GM06990 (cell line): Measurements from ENCODE around the gene CFL1.
A peak's percentile ranks its signal among the peaks of the same experiment; 100 is the strongest.

ENCODE experiments used
- DNase-seq: peaks from one replicate; pipeline ENCODE4 v3.0.0-alpha.2; 2011; ENCODE audit not compliant: insufficient read length; ENCODE audit errors: extremely low read depth
- H3K27me3 ChIP-seq: replicated peaks from 2 replicates; pipeline ENCODE4 v1.6.0; 2011; ENCODE audit warnings: low read length; ENCODE audit not compliant: control insufficient read depth, insufficient read depth
- H3K36me3 ChIP-seq: 2 replicates; pipeline ENCODE4 v1.5.1; 2011; ENCODE audit warnings: low read length; ENCODE audit not compliant: control insufficient read depth, insufficient read depth
- H3K4me3 ChIP-seq: replicated peaks from 2 replicates; pipeline ENCODE4 v1.5.1; 2011; ENCODE audit warnings: low read depth, mild to moderate bottlenecking, control low read depth, low read length
- TF ChIP-seq, protein P1 (sequence below): IDR thresholded peaks from 2 replicates; pipeline ENCODE4 v1.5.1; 2011; ENCODE audit warnings: low read length, control low read depth, mild to moderate bottlenecking, inconsistent platforms; ENCODE audit not compliant: insufficient read depth, poor library complexity, severe bottlenecking

The CFL1 gene

DNA sequence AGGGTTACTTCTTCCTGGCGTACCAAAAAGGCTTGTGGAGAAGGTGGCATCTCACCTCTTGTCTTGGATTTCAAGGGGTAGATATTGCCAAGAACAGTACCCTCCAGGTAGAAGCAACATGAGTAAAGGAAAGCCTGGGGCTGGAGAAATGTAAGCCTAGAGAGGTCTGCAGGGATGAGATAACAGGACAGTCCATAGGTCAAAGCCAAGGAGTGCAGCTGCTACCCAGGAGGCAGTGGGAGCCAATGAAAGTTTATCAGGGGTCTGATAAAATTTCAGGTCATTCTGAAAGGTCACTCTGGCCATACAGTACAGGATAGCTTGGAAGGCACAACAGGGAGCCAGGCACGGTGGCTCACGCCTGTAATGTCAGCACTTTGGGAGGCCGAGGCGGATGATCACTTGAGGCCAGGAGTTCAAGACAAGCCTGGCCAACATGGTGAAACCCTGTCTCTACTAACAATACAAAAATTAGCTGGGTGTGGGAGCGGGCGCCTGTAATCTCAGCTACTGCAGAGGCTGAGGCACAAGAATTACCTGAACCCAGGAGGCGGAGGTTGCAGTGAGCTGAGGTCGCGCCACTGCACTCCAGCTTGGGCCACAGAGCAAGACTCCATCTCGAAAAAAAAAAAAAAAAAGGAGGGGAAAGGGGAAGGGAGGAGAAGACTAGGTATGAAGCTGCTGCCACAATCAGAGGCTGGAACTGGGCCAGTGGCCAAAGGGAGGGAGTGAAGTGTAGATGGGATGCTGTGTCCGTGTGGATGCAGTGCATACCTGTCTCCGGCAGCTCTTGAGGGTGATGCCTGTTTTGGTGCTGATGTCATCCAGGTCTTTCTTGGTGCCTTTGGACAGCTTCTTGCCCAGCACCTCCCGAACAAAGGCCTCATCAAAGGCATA is 29.1 kb upstream of the CFL1 start:
- TF ChIP-seq, protein P1, sequence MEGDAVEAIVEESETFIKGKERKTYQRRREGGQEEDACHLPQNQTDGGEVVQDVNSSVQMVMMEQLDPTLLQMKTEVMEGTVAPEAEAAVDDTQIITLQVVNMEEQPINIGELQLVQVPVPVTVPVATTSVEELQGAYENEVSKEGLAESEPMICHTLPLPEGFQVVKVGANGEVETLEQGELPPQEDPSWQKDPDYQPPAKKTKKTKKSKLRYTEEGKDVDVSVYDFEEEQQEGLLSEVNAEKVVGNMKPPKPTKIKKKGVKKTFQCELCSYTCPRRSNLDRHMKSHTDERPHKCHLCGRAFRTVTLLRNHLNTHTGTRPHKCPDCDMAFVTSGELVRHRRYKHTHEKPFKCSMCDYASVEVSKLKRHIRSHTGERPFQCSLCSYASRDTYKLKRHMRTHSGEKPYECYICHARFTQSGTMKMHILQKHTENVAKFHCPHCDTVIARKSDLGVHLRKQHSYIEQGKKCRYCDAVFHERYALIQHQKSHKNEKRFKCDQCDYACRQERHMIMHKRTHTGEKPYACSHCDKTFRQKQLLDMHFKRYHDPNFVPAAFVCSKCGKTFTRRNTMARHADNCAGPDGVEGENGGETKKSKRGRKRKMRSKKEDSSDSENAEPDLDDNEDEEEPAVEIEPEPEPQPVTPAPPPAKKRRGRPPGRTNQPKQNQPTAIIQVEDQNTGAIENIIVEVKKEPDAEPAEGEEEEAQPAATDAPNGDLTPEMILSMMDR = no peak
- no peaks in the 10 kb centered on the region for H3K27me3 ChIP-seq
- DNase-seq = no peak
- H3K4me3 ChIP-seq = peak overlapping the region; percentile 96
- peaks cover 28% of the 10 kb centered on the region for H3K36me3 ChIP-seq

DNA sequence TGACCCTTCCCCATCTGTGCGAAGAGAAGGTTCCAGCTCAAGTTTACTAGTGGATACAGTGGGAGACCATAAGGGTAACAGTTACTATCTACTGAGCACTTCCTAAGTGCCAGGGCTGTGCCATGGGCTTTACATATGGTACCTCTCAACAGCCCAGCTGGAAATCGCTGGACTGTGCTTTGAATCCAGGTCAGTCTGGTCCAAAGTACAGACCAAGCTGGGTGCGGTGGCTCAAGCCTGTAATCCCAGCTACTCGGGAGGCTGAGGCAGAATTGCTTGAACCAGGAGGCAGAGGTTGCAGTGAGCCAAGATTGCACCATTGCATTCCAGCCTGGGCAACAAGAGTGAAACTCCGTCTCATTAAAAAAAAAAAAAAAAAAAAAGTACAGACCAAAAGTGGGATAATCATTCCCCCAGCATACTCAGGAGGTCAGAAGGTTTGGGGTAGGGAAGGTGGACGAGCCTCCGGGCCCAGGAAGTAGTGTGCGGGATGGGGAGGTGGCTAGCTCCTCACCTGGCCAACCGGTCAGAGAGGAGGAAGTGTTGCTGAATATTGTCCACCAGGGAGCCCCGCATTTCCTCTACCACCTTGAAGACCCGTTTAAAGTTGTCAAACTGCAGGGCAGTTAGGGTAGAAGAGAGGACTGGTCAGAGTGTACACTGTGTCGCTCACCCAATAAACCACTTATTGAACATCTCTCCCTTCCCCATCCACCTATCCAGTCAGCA is 28.0 kb upstream of the CFL1 start:
- TF ChIP-seq, protein P1 = no peak
- no peak for DNase-seq
- H3K4me3 ChIP-seq = no peak overlapping the region
- H3K27me3 ChIP-seq = no peaks in the 10 kb centered on the region
- H3K36me3 ChIP-seq = peaks cover 30% of the 10 kb centered on the region

DNA sequence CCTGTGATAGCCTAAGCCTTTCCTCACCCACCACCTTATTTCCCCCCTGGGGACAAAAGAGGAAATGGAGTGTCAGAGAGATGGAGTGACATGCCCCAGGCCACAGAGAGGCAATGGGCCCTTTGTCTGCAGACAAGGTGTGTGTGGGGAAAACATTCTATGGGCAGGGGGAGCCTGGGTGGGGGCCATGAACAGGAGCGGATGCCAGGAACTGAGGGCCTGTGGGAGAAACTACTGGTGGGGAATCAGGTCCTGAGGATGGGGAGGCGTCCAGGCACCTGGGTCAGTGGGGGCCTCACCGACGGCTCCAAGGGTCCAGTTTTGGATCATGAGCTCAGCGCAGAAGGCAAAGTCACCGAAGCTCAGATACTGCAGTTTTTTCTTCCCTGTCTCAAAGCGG is 27.3 kb upstream of the CFL1 start:
- Histone ChIP-seq H3K4me3 (no peak overlapping the region), H3K36me3 (peaks cover 30% of the 10 kb centered on the region), H3K27me3 (no peaks in the 10 kb centered on the region)
- no peak for DNase-seq
- TF ChIP-seq, protein P1 = no peak

- peaks cover 30% of the 10 kb centered on the region for H3K36me3 ChIP-seq
Observed at GRCh38 chr11:65884716-65885092, 26.7 kb upstream of the CFL1 start.

GRCh38 chr11:65883786-65884715 is 26.1 kb upstream of the CFL1 start:
- TF ChIP-seq, protein P1 = no peak
- H3K4me3 ChIP-seq = no peak overlapping the region
- peaks cover 30% of the 10 kb centered on the region for H3K36me3 ChIP-seq
- H3K27me3 ChIP-seq = no peaks in the 10 kb centered on the region
- DNase-seq = no peak

More at GRCh38 chr11:65884716-65885092, 26.7 kb upstream of the CFL1 start:
- peak; percentile 80 for DNase-seq
- Histone ChIP-seq H3K27me3 (no peaks in the 10 kb centered on the region), H3K4me3 (no peak overlapping the region)
- TF ChIP-seq, protein P1 = peak; percentile 100
